Measurements from ENCODE around the gene NQO1. TPM values are rescaled to one million over a fixed set of nuclear protein-coding genes. Genes with fewer than 3 reads are reported as not detected.

NQO1 gene
- total and polyA plus RNA-seq, 9 of the 15 experiments (the other 6 are each of a cell fraction or from before 2014, with no cell fraction given): 96.7 to 198 (median 122) TPM

DNA sequence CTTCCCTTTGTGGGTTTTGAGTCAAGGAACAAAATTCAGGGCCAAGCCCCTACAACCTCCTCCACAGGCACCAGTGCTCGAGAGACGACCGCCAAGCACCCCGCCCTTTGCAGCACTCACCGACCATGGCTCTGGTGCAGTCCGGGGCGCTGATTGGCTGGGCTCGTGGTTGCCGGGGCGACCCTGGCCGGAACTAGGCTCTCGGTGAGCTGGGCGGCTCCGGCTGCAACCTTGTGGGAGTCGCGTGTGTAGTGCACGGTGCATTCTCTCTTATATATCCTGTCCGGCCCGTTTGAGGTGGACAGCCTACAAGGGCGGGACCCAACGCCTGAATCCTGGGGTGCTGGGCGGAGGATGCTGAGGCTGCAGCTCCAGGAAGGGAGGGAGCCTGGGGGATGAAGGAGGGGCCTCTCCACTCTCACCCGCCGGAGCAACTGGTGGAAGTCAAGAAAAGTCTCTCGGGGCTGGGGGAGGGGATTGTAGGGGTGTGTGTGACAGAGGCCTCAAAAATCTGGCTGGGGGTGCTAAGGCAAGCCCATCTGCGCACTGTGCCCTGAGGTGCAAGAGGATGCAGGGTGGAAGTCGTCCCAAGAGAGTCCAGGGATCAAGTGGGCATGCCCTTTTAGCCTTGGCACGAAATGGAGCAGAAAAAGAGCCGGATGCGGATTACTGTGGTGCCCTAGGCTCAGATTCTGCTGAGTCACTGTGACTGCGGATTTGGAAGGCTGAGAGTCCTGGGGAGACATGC lies at the start of gene NQO1 (continued):
- TF ChIP-seq MXI1 (IDR thresholded peaks at IDR 0.05; ENCODE audit: low read depth, low read length) (peak; percentile 97), ZNF311 (CRISPR knock-in tag; IDR thresholded peaks at IDR 0.05) (no peak), NFXL1 (CRISPR knock-in tag; IDR thresholded peaks at IDR 0.05) (no peak), GTF2F1 (IDR thresholded peaks at IDR 0.05; ENCODE audit: low read depth, low read length) (peak; percentile 88), ELF1 (tag; IDR thresholded peaks at IDR 0.05) (0 out of 2 replicates have a peak, but pooled peaks have one; percentile 35), MCM5 (IDR thresholded peaks at IDR 0.05; ENCODE audit: low read depth) (no peak), TAF1 (IDR thresholded peaks at IDR 0.05; ENCODE audit: control insufficient read depth, extremely low read depth, insufficient read depth, low read length, severe bottlenecking) (peak; percentile 75), HMG20B (CRISPR knock-in tag; IDR thresholded peaks at IDR 0.05) (no peak), C11orf30 (IDR thresholded peaks at IDR 0.05; ENCODE audit: low read depth) (peak; percentile 99), PTTG1 (tag; IDR thresholded peaks at IDR 0.05; ENCODE audit: low read depth) (no peak), NCOA4 (IDR thresholded peaks at IDR 0.05; ENCODE audit: partially characterized antibody) (no peak), SETDB1 (IDR thresholded peaks at IDR 0.05; ENCODE audit: low read length) (no peak), MYNN (IDR thresholded peaks at IDR 0.05) (peak; percentile 62; the same call in 1 of the 2 replicates), MYNN (CRISPR knock-in tag; IDR thresholded peaks at IDR 0.05) (no peak), MTA3 (IDR thresholded peaks at IDR 0.05; ENCODE audit: borderline replicate concordance) (peak; percentile 85; the same call in 1 of the 2 replicates), ZFP1 (CRISPR knock-in tag; IDR thresholded peaks at IDR 0.05) (no peak)
- TF ChIP-seq, protein P1, sequence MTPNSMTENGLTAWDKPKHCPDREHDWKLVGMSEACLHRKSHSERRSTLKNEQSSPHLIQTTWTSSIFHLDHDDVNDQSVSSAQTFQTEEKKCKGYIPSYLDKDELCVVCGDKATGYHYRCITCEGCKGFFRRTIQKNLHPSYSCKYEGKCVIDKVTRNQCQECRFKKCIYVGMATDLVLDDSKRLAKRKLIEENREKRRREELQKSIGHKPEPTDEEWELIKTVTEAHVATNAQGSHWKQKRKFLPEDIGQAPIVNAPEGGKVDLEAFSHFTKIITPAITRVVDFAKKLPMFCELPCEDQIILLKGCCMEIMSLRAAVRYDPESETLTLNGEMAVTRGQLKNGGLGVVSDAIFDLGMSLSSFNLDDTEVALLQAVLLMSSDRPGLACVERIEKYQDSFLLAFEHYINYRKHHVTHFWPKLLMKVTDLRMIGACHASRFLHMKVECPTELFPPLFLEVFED (CRISPR knock-in tag; conservative IDR thresholded peaks at IDR 0.05): no peak
- TF ChIP-seq, protein P2, sequence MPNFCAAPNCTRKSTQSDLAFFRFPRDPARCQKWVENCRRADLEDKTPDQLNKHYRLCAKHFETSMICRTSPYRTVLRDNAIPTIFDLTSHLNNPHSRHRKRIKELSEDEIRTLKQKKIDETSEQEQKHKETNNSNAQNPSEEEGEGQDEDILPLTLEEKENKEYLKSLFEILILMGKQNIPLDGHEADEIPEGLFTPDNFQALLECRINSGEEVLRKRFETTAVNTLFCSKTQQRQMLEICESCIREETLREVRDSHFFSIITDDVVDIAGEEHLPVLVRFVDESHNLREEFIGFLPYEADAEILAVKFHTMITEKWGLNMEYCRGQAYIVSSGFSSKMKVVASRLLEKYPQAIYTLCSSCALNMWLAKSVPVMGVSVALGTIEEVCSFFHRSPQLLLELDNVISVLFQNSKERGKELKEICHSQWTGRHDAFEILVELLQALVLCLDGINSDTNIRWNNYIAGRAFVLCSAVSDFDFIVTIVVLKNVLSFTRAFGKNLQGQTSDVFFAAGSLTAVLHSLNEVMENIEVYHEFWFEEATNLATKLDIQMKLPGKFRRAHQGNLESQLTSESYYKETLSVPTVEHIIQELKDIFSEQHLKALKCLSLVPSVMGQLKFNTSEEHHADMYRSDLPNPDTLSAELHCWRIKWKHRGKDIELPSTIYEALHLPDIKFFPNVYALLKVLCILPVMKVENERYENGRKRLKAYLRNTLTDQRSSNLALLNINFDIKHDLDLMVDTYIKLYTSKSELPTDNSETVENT (CRISPR knock-in tag; IDR thresholded peaks at IDR 0.05): 0 out of 2 replicates have a peak, but pooled peaks have one; percentile 17
- TF ChIP-seq, protein P3, sequence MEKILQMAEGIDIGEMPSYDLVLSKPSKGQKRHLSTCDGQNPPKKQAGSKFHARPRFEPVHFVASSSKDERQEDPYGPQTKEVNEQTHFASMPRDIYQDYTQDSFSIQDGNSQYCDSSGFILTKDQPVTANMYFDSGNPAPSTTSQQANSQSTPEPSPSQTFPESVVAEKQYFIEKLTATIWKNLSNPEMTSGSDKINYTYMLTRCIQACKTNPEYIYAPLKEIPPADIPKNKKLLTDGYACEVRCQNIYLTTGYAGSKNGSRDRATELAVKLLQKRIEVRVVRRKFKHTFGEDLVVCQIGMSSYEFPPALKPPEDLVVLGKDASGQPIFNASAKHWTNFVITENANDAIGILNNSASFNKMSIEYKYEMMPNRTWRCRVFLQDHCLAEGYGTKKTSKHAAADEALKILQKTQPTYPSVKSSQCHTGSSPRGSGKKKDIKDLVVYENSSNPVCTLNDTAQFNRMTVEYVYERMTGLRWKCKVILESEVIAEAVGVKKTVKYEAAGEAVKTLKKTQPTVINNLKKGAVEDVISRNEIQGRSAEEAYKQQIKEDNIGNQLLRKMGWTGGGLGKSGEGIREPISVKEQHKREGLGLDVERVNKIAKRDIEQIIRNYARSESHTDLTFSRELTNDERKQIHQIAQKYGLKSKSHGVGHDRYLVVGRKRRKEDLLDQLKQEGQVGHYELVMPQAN (IDR thresholded peaks at IDR 0.05; ENCODE audit: borderline replicate concordance): peak; percentile 81; the same call in 1 of the 2 replicates
- TF ChIP-seq, protein P4, sequence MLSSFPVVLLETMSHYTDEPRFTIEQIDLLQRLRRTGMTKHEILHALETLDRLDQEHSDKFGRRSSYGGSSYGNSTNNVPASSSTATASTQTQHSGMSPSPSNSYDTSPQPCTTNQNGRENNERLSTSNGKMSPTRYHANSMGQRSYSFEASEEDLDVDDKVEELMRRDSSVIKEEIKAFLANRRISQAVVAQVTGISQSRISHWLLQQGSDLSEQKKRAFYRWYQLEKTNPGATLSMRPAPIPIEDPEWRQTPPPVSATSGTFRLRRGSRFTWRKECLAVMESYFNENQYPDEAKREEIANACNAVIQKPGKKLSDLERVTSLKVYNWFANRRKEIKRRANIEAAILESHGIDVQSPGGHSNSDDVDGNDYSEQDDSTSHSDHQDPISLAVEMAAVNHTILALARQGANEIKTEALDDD (IDR thresholded peaks at IDR 0.05): 0 out of 2 replicates have a peak, but pooled peaks have one; percentile 6
- TF ChIP-seq, protein P5, sequence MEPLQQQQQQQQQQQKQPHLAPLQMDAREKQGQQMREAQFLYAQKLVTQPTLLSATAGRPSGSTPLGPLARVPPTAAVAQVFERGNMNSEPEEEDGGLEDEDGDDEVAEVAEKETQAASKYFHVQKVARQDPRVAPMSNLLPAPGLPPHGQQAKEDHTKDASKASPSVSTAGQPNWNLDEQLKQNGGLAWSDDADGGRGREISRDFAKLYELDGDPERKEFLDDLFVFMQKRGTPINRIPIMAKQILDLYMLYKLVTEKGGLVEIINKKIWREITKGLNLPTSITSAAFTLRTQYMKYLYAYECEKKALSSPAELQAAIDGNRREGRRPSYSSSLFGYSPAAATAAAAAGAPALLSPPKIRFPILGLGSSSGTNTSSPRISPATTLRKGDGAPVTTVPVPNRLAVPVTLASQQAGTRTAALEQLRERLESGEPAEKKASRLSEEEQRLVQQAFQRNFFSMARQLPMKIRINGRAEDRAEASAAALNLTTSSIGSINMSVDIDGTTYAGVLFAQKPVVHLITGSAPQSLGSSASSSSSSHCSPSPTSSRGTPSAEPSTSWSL (CRISPR knock-in tag; IDR thresholded peaks at IDR 0.05; ENCODE audit: borderline replicate concordance): no peak

All from K562 (cell line).